Measurements from ENCODE around the gene GDF11.

Gene GDF11

DNA sequence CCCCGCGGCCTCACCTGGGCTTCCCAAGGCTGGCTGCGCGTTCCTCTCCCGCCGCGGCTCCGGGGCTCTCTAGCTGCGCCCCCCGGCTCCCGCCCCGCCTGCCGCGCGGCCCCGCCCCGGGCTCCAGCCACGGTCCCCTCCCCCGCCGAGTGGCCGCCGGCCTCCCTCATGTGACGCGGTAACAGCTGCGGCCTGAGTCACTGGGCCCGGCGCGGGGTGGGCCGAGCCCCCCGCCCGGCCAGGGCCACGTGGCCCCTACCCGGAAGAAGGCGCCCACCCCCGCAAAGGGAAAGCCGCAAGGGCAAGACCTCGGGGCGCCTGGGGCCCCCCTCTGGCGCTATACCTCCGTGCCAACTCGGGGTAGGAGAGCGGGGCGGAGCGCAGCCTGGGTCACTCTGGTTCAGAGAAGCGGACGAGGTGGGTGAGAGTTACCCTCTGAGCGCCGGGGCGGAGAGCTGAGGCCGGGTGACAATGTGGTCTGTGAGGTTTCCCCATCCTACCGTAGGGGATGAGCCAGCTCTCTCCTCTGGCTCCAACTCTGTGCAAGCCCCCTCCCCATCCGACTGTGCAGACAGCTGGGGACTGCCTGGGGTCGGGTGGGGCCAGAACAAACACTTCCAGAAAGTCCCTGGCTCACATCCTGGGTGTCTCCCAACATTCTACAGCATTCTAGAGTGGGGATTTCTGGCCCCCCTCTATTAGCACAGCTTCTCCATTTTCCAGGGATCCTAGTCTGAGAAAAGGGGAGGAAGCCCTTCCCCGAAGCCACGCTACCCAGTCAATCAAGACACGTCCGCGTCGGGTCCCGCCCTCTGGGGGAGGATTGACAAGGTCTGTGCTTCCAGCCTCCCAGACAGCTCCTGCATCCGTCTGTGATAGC, 13.7 kb upstream of the GDF11 start, which contains the start of gene CD63:
Gene CD63 (minus strand): TSS at position 71 of the 880 bp plus-strand sequence. CDS start 668 bp downstream, outside the sequence.
- H3K4me3 ChIP-seq (ENCODE audit: low read depth, low read length) = peak within 1 kb of the TSS; percentile 77
- no peaks in the 10 kb centered on the region for H3K9me3 ChIP-seq (ENCODE audit: control insufficient read depth, insufficient read depth, low read depth, low read length)
- H3K27ac ChIP-seq (ENCODE audit: extremely low read depth, low read depth, low read length) = peak within 1 kb of the TSS; percentile 91
- ChIA-PET POLR2A (interaction anchor here (0.5 to 2.7 kb wide), 20 partner anchors 9 to 474 kb away, joined by 3 to 24 read pairs (median 5); partner anchors contain the start of genes BLOC1S1, DNAJC14, GDF11 and ITGA7), CTCF (interaction anchor here (0.6 to 2.3 kb wide), 11 partner anchors 8 to 1394 kb away, joined by 3 to 37 read pairs (median 4); partner anchors contain the start of gene RDH5)
- peaks cover 12 to 36% of the 10 kb centered on the region in 2 experiments for H3K36me3 ChIP-seq (ENCODE audit: control insufficient read depth in 2 of 2, insufficient read depth in 1 of 2, low read length in 2 of 2)
- H3K4me1 ChIP-seq (ENCODE audit: control insufficient read depth, insufficient read depth, low read length) = no peaks in the 10 kb centered on the region; the same call in 1 of the 2 replicates
- TF ChIP-seq ZBTB17 (tag by site-specific recombination; IDR thresholded peaks at IDR 0.05) = no peak; the same call in 1 of the 2 replicates
- TF ChIP-seq ZNF76 (tag by site-specific recombination; IDR thresholded peaks at IDR 0.05; ENCODE audit: borderline replicate concordance, low read depth) = peak; percentile 42; the same call in 1 of the 2 replicates
- TF ChIP-seq ZBTB20 (tag by site-specific recombination; IDR thresholded peaks at IDR 0.05) = peak; percentile 69; the same call in 1 of the 2 replicates
- TF ChIP-seq MZF1 (tag by site-specific recombination; IDR thresholded peaks at IDR 0.05; ENCODE audit: borderline replicate concordance) = peak; percentile 35; the same call in 1 of the 2 replicates
- peak; percentile 78 for TF ChIP-seq ZNF501 (tag by site-specific recombination; IDR thresholded peaks at IDR 0.05)
- TF ChIP-seq, protein P1, sequence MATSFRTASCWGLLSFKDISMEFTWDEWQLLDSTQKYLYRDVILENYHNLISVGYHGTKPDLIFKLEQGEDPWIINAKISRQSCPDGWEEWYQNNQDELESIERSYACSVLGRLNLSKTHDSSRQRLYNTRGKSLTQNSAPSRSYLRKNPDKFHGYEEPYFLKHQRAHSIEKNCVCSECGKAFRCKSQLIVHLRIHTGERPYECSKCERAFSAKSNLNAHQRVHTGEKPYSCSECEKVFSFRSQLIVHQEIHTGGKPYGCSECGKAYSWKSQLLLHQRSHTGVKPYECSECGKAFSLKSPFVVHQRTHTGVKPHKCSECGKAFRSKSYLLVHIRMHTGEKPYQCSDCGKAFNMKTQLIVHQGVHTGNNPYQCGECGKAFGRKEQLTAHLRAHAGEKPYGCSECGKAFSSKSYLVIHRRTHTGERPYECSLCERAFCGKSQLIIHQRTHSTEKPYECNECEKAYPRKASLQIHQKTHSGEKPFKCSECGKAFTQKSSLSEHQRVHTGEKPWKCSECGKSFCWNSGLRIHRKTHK (tag by site-specific recombination; IDR thresholded peaks at IDR 0.05) = no peak
- TF ChIP-seq ZNF155 (tag by site-specific recombination; IDR thresholded peaks at IDR 0.05) = no peak
- TF ChIP-seq ZNF621 (tag by site-specific recombination; IDR thresholded peaks at IDR 0.05) = no peak
- TF ChIP-seq ZNF341 (tag by site-specific recombination; IDR thresholded peaks at IDR 0.05; ENCODE audit: low read depth) = peak; percentile 57
- TF ChIP-seq, protein P2, sequence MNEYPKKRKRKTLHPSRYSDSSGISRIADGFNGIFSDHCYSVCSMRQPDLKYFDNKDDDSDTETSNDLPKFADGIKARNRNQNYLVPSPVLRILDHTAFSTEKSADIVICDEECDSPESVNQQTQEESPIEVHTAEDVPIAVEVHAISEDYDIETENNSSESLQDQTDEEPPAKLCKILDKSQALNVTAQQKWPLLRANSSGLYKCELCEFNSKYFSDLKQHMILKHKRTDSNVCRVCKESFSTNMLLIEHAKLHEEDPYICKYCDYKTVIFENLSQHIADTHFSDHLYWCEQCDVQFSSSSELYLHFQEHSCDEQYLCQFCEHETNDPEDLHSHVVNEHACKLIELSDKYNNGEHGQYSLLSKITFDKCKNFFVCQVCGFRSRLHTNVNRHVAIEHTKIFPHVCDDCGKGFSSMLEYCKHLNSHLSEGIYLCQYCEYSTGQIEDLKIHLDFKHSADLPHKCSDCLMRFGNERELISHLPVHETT (tag by site-specific recombination; IDR thresholded peaks at IDR 0.05) = no peak
- no peak for TF ChIP-seq ZNF274 (IDR thresholded peaks at IDR 0.05; ENCODE audit: low read length)
- no peak for TF ChIP-seq ZNF274 (tag by site-specific recombination; IDR thresholded peaks at IDR 0.05; ENCODE audit: borderline replicate concordance)
- TF ChIP-seq ZNF843 (tag by site-specific recombination; IDR thresholded peaks at IDR 0.05) = 0 out of 2 replicates have a peak, but pooled peaks have one; percentile 38
- TF ChIP-seq ZNF140 (tag by site-specific recombination; IDR thresholded peaks at IDR 0.05) = no peak
- peak; percentile 75 for TF ChIP-seq EGR2 (tag by site-specific recombination; IDR thresholded peaks at IDR 0.05; ENCODE audit: low read depth)
- TF ChIP-seq, protein P3, sequence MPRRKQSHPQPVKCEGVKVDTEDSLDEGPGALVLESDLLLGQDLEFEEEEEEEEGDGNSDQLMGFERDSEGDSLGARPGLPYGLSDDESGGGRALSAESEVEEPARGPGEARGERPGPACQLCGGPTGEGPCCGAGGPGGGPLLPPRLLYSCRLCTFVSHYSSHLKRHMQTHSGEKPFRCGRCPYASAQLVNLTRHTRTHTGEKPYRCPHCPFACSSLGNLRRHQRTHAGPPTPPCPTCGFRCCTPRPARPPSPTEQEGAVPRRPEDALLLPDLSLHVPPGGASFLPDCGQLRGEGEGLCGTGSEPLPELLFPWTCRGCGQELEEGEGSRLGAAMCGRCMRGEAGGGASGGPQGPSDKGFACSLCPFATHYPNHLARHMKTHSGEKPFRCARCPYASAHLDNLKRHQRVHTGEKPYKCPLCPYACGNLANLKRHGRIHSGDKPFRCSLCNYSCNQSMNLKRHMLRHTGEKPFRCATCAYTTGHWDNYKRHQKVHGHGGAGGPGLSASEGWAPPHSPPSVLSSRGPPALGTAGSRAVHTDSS (tag by site-specific recombination; IDR thresholded peaks at IDR 0.05) = no peak
- no peak for TF ChIP-seq ZNF48 (tag by site-specific recombination; IDR thresholded peaks at IDR 0.05)
- peak; percentile 67; the same call in 1 of the 2 replicates for TF ChIP-seq BCL11A (tag by site-specific recombination; IDR thresholded peaks at IDR 0.05; ENCODE audit: low read depth)
- TF ChIP-seq ZNF19 (tag by site-specific recombination; IDR thresholded peaks at IDR 0.05; ENCODE audit: low read depth) = no peak
- TF ChIP-seq, protein P4, sequence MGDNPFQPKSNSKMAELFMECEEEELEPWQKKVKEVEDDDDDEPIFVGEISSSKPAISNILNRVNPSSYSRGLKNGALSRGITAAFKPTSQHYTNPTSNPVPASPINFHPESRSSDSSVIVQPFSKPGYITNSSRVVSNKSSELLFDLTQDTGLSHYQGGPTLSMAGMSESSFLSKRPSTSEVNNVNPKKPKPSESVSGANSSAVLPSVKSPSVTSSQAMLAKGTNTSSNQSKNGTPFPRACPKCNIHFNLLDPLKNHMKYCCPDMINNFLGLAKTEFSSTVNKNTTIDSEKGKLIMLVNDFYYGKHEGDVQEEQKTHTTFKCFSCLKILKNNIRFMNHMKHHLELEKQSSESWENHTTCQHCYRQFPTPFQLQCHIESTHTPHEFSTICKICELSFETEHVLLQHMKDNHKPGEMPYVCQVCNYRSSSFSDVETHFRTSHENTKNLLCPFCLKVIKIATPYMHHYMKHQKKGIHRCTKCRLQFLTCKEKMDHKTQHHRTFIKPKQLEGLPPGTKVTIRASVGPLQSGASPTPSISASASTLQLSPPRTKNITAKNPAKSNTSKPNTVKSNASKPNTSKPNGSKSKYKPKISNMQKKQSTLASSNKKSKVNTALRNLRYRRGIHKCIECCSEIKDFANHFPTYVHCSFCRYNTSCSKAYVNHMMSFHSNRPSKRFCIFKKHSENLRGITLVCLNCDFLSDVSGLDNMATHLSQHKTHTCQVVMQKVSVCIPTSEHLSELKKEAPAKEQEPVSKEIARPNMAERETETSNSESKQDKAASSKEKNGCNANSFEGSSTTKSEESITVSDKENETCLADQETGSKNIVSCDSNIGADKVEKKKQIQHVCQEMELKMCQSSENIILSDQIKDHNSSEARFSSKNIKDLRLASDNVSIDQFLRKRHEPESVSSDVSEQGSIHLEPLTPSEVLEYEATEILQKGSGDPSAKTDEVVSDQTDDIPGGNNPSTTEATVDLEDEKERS (tag by site-specific recombination; IDR thresholded peaks at IDR 0.05) = no peak
- TF ChIP-seq, protein P5, sequence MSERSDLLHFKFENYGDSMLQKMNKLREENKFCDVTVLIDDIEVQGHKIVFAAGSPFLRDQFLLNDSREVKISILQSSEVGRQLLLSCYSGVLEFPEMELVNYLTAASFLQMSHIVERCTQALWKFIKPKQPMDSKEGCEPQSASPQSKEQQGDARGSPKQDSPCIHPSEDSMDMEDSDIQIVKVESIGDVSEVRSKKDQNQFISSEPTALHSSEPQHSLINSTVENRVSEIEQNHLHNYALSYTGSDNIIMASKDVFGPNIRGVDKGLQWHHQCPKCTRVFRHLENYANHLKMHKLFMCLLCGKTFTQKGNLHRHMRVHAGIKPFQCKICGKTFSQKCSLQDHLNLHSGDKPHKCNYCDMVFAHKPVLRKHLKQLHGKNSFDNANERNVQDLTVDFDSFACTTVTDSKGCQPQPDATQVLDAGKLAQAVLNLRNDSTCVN (tag by site-specific recombination; optimal IDR thresholded peaks at IDR 0.05) = peak; percentile 41
- no peak for TF ChIP-seq ZNF776 (tag by site-specific recombination; IDR thresholded peaks at IDR 0.05; ENCODE audit: borderline replicate concordance)
- peak; percentile 76 for TF ChIP-seq SP2 (tag by site-specific recombination; IDR thresholded peaks at IDR 0.05)
- TF ChIP-seq ZNF311 (tag by site-specific recombination; IDR thresholded peaks at IDR 0.05; ENCODE audit: borderline replicate concordance) = no peak
- TF ChIP-seq BCL11B (tag by site-specific recombination; IDR thresholded peaks at IDR 0.05; ENCODE audit: low read depth) = no peak
- peak; percentile 26; the same call in 1 of the 2 replicates for TF ChIP-seq ZNF121 (tag by site-specific recombination; IDR thresholded peaks at IDR 0.05)
- TF ChIP-seq ZNF114 (tag by site-specific recombination; IDR thresholded peaks at IDR 0.05) = no peak
- peak; percentile 73 for TF ChIP-seq ZNF629 (tag by site-specific recombination; IDR thresholded peaks at IDR 0.05)
- TF ChIP-seq ZNF426 (tag by site-specific recombination; IDR thresholded peaks at IDR 0.05) = no peak
